Mesenchymal stem cell (in vitro differentiated cells and primary cell): ENCODE data around the gene SPATA13.
A peak's percentile ranks its signal among the peaks of the same experiment; 100 is the strongest.

Source experiments
- DNase-seq: peaks from one replicate; pipeline ENCODE4 v3.0.0-alpha.2; 2013
- H2AFZ ChIP-seq: one replicate; pipeline ENCODE4 v1.6.1; 2013; ENCODE audit warnings: low read depth, mild to moderate bottlenecking, control low read depth, inconsistent platforms, low read length, moderate library complexity
- H2AK5ac ChIP-seq: 2 replicates; pipeline ENCODE4 v1.6.1; 2013; ENCODE audit warnings: low read length, moderate library complexity, mild to moderate bottlenecking, inconsistent platforms; ENCODE audit not compliant: severe bottlenecking
- H2BK120ac ChIP-seq: one replicate; pipeline ENCODE4 v1.6.1; 2013; ENCODE audit warnings: low read depth, mild to moderate bottlenecking, inconsistent platforms, low read length, moderate library complexity
- H2BK12ac ChIP-seq, 2 experiments: one replicate each; pipeline ENCODE4 v1.6.1; 2013; ENCODE audit warnings: inconsistent platforms in 2 of 2, low read length in 2 of 2, mild to moderate bottlenecking in 2 of 2, moderate library complexity in 2 of 2, control low read depth in 1 of 2
- H2BK15ac ChIP-seq: one replicate; pipeline ENCODE4 v1.6.1; 2013; ENCODE audit warnings: mild to moderate bottlenecking, low read depth, inconsistent platforms; ENCODE audit not compliant: poor library complexity, severe bottlenecking
- H2BK5ac ChIP-seq: 2 replicates; pipeline ENCODE4 v1.6.1; 2013; ENCODE audit warnings: low read depth, mild to moderate bottlenecking, low read length, control low read depth, inconsistent platforms; ENCODE audit not compliant: poor library complexity, severe bottlenecking
- H3K14ac ChIP-seq, 2 experiments: one replicate each; pipeline ENCODE4 v1.6.1; 2013; ENCODE audit warnings: inconsistent platforms in 2 of 2, low read length in 2 of 2, control low read depth in 1 of 2, mild to moderate bottlenecking in 1 of 2, moderate library complexity in 1 of 2
- H3K18ac ChIP-seq, 2 experiments: one replicate each; pipeline ENCODE4 v1.6.1; 2013; ENCODE audit warnings: inconsistent platforms in 2 of 2, low read length in 2 of 2, control low read depth in 1 of 2, low read depth in 1 of 2, mild to moderate bottlenecking in 1 of 2
- H3K23ac ChIP-seq, 2 experiments: one replicate each; pipeline ENCODE4 v1.6.1; 2013; ENCODE audit warnings: inconsistent platforms in 2 of 2, low read length in 2 of 2, mild to moderate bottlenecking in 2 of 2, moderate library complexity in 2 of 2, control low read depth in 1 of 2
- H3K27ac ChIP-seq: 2 replicates; pipeline ENCODE4 v1.5.1; 2013; ENCODE audit warnings: mild to moderate bottlenecking, moderate library complexity, low read length, control low read depth, inconsistent platforms; ENCODE audit not compliant: poor library complexity, severe bottlenecking
- H3K27me3 ChIP-seq, 2 experiments: 2 replicates each; pipeline versions ENCODE4 v1.6.1 to v1.7.0; 2013; ENCODE audit warnings: low read length in 2 of 2, mild to moderate bottlenecking in 2 of 2, moderate library complexity in 2 of 2, control low read depth in 1 of 2, inconsistent platforms in 1 of 2; ENCODE audit not compliant: control insufficient read depth in 1 of 2, insufficient read depth in 1 of 2
- H3K36me3 ChIP-seq, 2 experiments: 2 replicates each; pipeline versions ENCODE4 v1.6.1 to v1.7.0; 2013; ENCODE audit warnings: low read length in 2 of 2, control low read depth in 1 of 2, inconsistent platforms in 1 of 2, low read depth in 1 of 2, mild to moderate bottlenecking in 1 of 2; ENCODE audit not compliant: insufficient read depth in 2 of 2, control insufficient read depth in 1 of 2
- H3K4ac ChIP-seq, 2 experiments: one replicate each; pipeline ENCODE4 v1.6.1; 2013; ENCODE audit warnings: inconsistent platforms in 2 of 2, low read length in 2 of 2, mild to moderate bottlenecking in 2 of 2, moderate library complexity in 2 of 2, control low read depth in 1 of 2, low read depth in 1 of 2
- H3K4me1 ChIP-seq: 2 replicates; pipeline ENCODE4 v1.6.1; 2013; ENCODE audit warnings: low read depth, low read length, control low read depth; ENCODE audit not compliant: control insufficient read depth, insufficient read depth
- H3K4me2 ChIP-seq: 2 replicates; pipeline ENCODE4 v1.6.1; 2013; ENCODE audit warnings: low read length, mild to moderate bottlenecking, inconsistent platforms; ENCODE audit not compliant: poor library complexity, severe bottlenecking
- H3K4me3 ChIP-seq, 2 experiments: 2 replicates each; pipeline versions ENCODE4 v1.5.1 to v1.7.0; 2013; ENCODE audit warnings: low read length in 2 of 2, mild to moderate bottlenecking in 2 of 2, control low read depth in 1 of 2, low read depth in 1 of 2; ENCODE audit not compliant: insufficient read depth in 1 of 2
- H3K79me1 ChIP-seq: replicated peaks from 2 replicates; pipeline ENCODE4 v1.6.1; 2013; ENCODE audit warnings: mild to moderate bottlenecking, control low read depth, low read length, inconsistent platforms; ENCODE audit not compliant: poor library complexity, severe bottlenecking
- H3K9ac ChIP-seq: 2 replicates; pipeline ENCODE4 v1.7.0; 2013; ENCODE audit warnings: mild to moderate bottlenecking, low read length, moderate library complexity
- H3K9me3 ChIP-seq: 2 replicates; pipeline ENCODE4 v1.7.0; 2013; ENCODE audit warnings: mild to moderate bottlenecking, low read length; ENCODE audit not compliant: control insufficient read depth
- H4K8ac ChIP-seq: one replicate; pipeline ENCODE4 v1.6.1; 2013; ENCODE audit warnings: inconsistent platforms, mild to moderate bottlenecking, low read length, moderate library complexity
- H4K91ac ChIP-seq: one replicate; pipeline ENCODE4 v1.6.1; 2013; ENCODE audit warnings: mild to moderate bottlenecking, low read length, inconsistent platforms
- WGBS: methylation state at CpG from one replicate; pipeline ENCODE4 v1.1.7; 2013; ENCODE audit warnings: mixed read lengths; 5-methylcytosine and 5-hydroxymethylcytosine counted together

Gene SPATA13

DNA sequence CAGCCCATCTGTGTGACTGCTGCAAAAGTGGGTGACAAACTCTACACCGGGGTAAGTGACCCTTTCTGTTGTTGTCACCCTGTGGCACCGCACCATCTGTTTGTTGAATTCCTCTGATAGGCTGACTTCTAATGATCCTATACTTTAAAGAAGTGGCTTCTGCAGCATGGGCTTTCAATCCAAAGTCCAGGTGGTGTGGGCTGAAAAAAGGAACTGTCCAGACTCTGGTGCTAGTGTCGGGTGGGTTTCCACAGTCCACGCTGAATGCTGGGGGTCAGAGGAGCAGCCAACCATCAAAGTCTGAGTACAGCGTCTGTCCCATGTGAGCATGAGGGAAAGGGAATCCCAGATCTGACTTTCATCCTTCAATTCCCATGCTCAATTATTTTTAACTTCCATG, 31.6 kb upstream of the SPATA13 start:
- peaks cover 12% of the 10 kb centered on the region for H3K9me3 ChIP-seq
- no peak overlapping the region for H3K4ac ChIP-seq
- 93% methylated on average over 4 of the region's 5 CpGs for WGBS

DNA sequence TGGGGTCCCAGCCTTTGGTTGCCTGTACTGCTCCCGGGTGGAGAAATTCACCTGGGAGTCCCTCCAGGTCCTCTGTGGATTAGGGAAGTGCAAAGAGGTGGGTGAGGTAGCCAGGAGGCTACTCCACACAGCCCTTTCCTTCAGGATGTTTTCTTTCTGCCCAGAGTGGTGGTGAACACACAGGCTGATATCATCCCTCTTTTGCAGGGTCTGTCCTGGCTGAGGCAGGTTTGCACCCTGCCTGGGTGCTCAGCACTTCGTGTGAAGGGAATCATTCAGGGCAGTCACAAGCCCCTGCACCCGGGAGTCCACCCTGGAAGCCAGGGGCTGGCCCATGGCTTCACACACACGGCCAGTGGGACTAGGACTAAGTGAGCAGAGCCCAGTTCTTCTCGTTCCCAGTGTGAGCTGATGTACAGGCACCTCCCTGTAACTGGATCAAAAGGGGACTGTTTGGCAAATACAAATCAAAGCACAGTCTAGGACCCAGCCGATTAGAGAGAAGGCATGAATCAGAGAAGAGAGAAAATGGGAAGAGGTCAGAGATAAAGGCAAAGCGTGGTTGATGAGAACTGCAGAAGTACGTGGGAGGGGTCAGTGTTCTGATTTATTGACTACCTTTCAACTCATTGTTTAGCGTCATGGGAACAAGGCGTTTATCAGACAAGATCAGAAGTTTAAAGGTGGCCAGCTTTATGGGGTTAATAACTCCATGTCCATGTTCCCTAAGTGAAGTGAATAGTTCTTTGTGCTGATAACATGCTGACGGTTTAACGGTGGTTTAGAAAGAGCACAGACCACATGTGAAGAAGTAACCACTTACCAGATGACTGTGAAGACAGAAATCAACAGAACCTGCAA, 30.4 kb upstream of the SPATA13 start:
- Histone ChIP-seq H4K91ac (no peak overlapping the region), H3K4me3 (no peak overlapping the region), H3K79me1 (no peaks in the 10 kb centered on the region), H3K36me3 (no peaks in the 10 kb centered on the region), H3K4me2 (no peak overlapping the region), H2BK120ac (no peak overlapping the region), H2AFZ (peak overlapping the region; percentile 11), H4K8ac (no peak overlapping the region), H3K4me1 (peaks cover 3% of the 10 kb centered on the region), H3K9ac (no peak overlapping the region), H2BK5ac (no peak overlapping the region), H3K27ac (no peak overlapping the region), H3K27me3 (peaks cover 12 to 18% of the 10 kb centered on the region in 2 experiments), H2BK15ac (no peak overlapping the region), H3K4ac (no peak overlapping the region), H3K23ac (no peak overlapping the region), H3K14ac (peak overlapping the region in 1 of 2 experiments; percentile 67), H2BK12ac (peak overlapping the region; percentile 5 to 76), H2AK5ac (no peak overlapping the region), H3K9me3 (peaks cover 12% of the 10 kb centered on the region), H3K18ac (peak overlapping the region; percentile 13 to 57)
- peak; percentile 52 for DNase-seq
- WGBS: 34% methylated on average over 12 of the region's 12 CpGs

More for the DNA sequence above, 31.6 kb upstream of the SPATA13 start:
- Histone ChIP-seq H4K91ac (no peak overlapping the region), H3K79me1 (no peaks in the 10 kb centered on the region), H4K8ac (no peak overlapping the region), H2AK5ac (no peak overlapping the region), H3K14ac (no peak overlapping the region), H3K23ac (no peak overlapping the region), H3K4me1 (peaks cover 3% of the 10 kb centered on the region), H3K18ac (no peak overlapping the region), H2BK5ac (no peak overlapping the region), H3K27ac (no peak overlapping the region), H3K9ac (no peak overlapping the region), H2BK15ac (no peak overlapping the region), H2AFZ (no peak overlapping the region), H3K4me3 (no peak overlapping the region), H3K36me3 (no peaks in the 10 kb centered on the region), H3K27me3 (peaks cover 12 to 21% of the 10 kb centered on the region in 2 experiments), H3K4me2 (no peak overlapping the region), H2BK120ac (no peak overlapping the region), H2BK12ac (no peak overlapping the region)
- no peak for DNase-seq

DNA sequence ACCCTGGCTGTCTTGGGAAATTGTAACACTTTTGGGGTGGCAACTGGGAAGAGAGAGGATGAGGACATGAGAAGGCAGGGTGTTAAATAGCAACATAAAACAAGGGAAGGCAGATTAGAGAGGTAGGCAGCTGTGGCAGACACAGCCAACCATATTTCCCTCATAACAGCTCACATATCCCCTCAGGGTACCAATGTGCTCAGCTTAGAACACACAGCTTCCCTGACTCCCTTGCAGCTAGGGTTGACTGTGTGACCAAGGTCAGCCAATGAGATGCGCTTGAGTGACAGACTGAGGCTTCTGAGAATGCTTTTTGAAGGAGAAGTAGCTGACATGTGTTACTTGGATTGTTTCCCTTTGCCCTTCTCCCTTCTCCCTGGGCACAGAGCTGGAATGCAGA, 28.8 kb upstream of the SPATA13 start:
- H3K27ac ChIP-seq: no peak overlapping the region
- H3K4me2 ChIP-seq: no peak overlapping the region
- H4K91ac ChIP-seq: no peak overlapping the region
- peak overlapping the region in 1 of 2 experiments; percentile 30 for H3K18ac ChIP-seq
- no peaks in the 10 kb centered on the region for H3K36me3 ChIP-seq
- H3K4ac ChIP-seq: no peak overlapping the region
- peaks cover 12% of the 10 kb centered on the region for H3K9me3 ChIP-seq
- H3K79me1 ChIP-seq: no peaks in the 10 kb centered on the region
- no peak overlapping the region for H3K9ac ChIP-seq
- H3K23ac ChIP-seq: no peak overlapping the region
- peaks cover 1% of the 10 kb centered on the region for H3K4me1 ChIP-seq
- no peak overlapping the region for H2AFZ ChIP-seq
- H4K8ac ChIP-seq: no peak overlapping the region
- H2BK15ac ChIP-seq: no peak overlapping the region
- H2BK120ac ChIP-seq: no peak overlapping the region
- H2AK5ac ChIP-seq: no peak overlapping the region
- peak overlapping the region in 1 of 2 experiments; percentile 42 for H2BK12ac ChIP-seq
- peak overlapping the region in 1 of 2 experiments; percentile 48 for H3K14ac ChIP-seq
- WGBS: 50% methylated on average over 1 of the region's 1 CpG
- no peak for DNase-seq
- no peak overlapping the region for H3K4me3 ChIP-seq
- H3K27me3 ChIP-seq: peaks cover 11 to 12% of the 10 kb centered on the region in 2 experiments
- no peak overlapping the region for H2BK5ac ChIP-seq

DNA sequence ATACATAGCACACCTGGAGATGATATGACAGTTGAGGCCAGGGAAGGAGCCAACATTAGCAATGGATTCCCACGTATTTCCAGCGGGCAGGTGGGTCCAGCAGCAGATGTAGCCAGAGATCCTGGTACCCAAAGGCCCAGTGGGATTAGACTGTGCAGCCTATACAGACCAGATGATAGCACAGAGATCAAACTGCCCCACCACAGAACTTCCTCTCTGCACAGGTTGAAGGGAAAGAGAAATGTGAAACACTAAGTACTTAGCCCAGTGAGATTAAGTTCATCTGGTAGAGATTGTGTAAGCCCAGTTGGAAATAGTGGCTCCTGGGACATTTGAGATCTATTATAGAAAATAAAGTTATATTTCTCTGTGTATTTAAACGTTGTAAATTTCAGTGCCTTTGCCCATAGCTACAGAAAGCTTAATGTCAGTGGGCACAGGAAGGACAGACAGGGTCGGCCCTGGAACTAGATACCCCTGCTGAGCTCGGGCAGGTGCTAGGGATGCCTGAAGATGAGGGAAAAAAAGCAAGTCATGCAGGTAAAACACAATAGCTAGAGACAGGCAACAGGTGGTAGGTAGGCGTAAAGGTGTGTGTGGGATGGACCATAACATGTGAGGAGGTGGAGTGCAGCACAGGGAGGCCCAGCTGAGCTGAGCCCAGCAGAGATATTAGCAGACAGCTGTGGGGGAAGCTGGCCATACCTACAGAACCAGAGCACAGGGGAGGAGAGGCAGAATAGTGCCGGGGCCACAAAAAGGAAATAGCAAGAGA, 27.3 kb upstream of the SPATA13 start:
- peaks cover 9 to 11% of the 10 kb centered on the region in 2 experiments for H3K27me3 ChIP-seq
- H3K36me3 ChIP-seq: no peaks in the 10 kb centered on the region
- H2AK5ac ChIP-seq: no peak overlapping the region
- no peak overlapping the region for H3K18ac ChIP-seq
- no peak overlapping the region for H3K4me3 ChIP-seq
- H3K4ac ChIP-seq: no peak overlapping the region
- H3K4me2 ChIP-seq: no peak overlapping the region
- no peaks in the 10 kb centered on the region for H3K4me1 ChIP-seq
- no peak overlapping the region for H3K27ac ChIP-seq
- H4K8ac ChIP-seq: no peak overlapping the region
- no peak overlapping the region for H2BK5ac ChIP-seq
- H2BK15ac ChIP-seq: no peak overlapping the region
- 84% methylated on average over 7 of the region's 7 CpGs for WGBS
- no peak overlapping the region for H3K14ac ChIP-seq
- no peak overlapping the region for H4K91ac ChIP-seq
- DNase-seq: no peak
- H3K9me3 ChIP-seq: peaks cover 12% of the 10 kb centered on the region
- H3K9ac ChIP-seq: no peak overlapping the region
- no peak overlapping the region for H3K23ac ChIP-seq
- H2AFZ ChIP-seq: no peak overlapping the region
- no peaks in the 10 kb centered on the region for H3K79me1 ChIP-seq
- peak overlapping the region in 1 of 2 experiments; percentile 79 for H2BK12ac ChIP-seq
- H2BK120ac ChIP-seq: no peak overlapping the region
